Ascending aorta (tissue), 2 donors: ENCODE data around the gene PIEZO2. TPM values are rescaled to one million over a fixed set of nuclear protein-coding genes. Genes with fewer than 3 reads are reported as not detected.
A peak's percentile ranks its signal among the peaks of the same experiment; 100 is the strongest.

Experiments
- DNase-seq, 2 donors: peaks; one replicate each; pipeline ENCODE4 v3.0.0-alpha.2; 2019; ENCODE audit warnings: low spot score in 2 of 2
- H3K27ac ChIP-seq, 2 donors: fragments of 200-600 bp; sonication (generic); one replicate each; pipeline ENCODE4 v1.5.1; 2016 to 2017; ENCODE audit warnings: mild to moderate bottlenecking in 1 of 2
- H3K27me3 ChIP-seq: fragments of 200-600 bp; sonication (generic); one replicate; pipeline ENCODE4 v1.5.1; 2017
- H3K36me3 ChIP-seq, 2 donors: fragments of 200-600 bp; sonication (generic); one replicate each; pipeline ENCODE4 v1.5.1; 2016
- H3K4me1 ChIP-seq, 2 donors: fragments of 200-600 bp; sonication (generic); one replicate each; pipeline ENCODE4 v1.5.1; 2016 to 2017; ENCODE audit warnings: mild to moderate bottlenecking in 1 of 2
- H3K4me3 ChIP-seq, 2 donors: fragments of 200-600 bp; sonication (generic); one replicate each; pipeline ENCODE4 v1.5.1; 2016 to 2017; ENCODE audit warnings: mild to moderate bottlenecking in 1 of 2
- H3K9me3 ChIP-seq, 2 donors: fragments of 200-600 bp; sonication (generic); one replicate each; pipeline ENCODE4 v1.5.1; 2016
- CTCF ChIP-seq, 3 experiments: fragments of 200-600 bp in 2 of 3; fragments of 450-650 bp in 1 of 3; sonication (generic) in 2 of 3; IDR thresholded peaks; one replicate each; pipeline ENCODE4 v1.5.1; 2016 to 2019; ENCODE audit warnings: antibody characterized with exemption in 3 of 3, mild to moderate bottlenecking in 1 of 3, moderate library complexity in 1 of 3
- intact Hi-C: fragments of 100-400 bp; cut with DNase I; formaldehyde crosslinking; loops from one replicate; pipeline ENCODE4 v1.15.1; 2023
- total RNA-seq: library from RNA; depleted of rRNA; stranded (reverse); fragments of >200 nt; gene quantifications from one replicate; pipeline ENCODE4 v1.1.0, GENCODE V29; 2016

Gene PIEZO2
- total RNA-seq, 1 donor from 2014 or later, result 3.1 TPM

GRCh38 chr18:10928772-10929373 lies 220.5 kb downstream of the PIEZO2 start:
- H3K36me3 ChIP-seq, result no peaks in the 10 kb centered on the region
- no peak overlapping the region for H3K27ac ChIP-seq
- intact Hi-C loops, result no loop called here
- no peaks in the 10 kb centered on the region for H3K9me3 ChIP-seq
- no peak for DNase-seq
- no peaks in the 10 kb centered on the region for H3K27me3 ChIP-seq
- TF ChIP-seq CTCF (IDR thresholded peaks at IDR 0.05), result no peak
- peaks cover 0 to 4% of the 10 kb centered on the region in 2 donors for H3K4me1 ChIP-seq
- H3K4me3 ChIP-seq, result no peak overlapping the region

- peak overlapping the region in 1 of 2 donors; percentile 1 for H3K27ac ChIP-seq
- no peaks in the 10 kb centered on the region for H3K9me3 ChIP-seq
- H3K36me3 ChIP-seq, result no peaks in the 10 kb centered on the region
- no peaks in the 10 kb centered on the region for H3K27me3 ChIP-seq
- peaks cover 0 to 4% of the 10 kb centered on the region in 2 donors for H3K4me1 ChIP-seq
- TF ChIP-seq CTCF (IDR thresholded peaks at IDR 0.05), result no peak
- no peak for DNase-seq
- intact Hi-C loops, result no loop called here
- no peak overlapping the region for H3K4me3 ChIP-seq
Measured at GRCh38 chr18:10928011-10928771, 221.2 kb downstream of the PIEZO2 start.

DNA sequence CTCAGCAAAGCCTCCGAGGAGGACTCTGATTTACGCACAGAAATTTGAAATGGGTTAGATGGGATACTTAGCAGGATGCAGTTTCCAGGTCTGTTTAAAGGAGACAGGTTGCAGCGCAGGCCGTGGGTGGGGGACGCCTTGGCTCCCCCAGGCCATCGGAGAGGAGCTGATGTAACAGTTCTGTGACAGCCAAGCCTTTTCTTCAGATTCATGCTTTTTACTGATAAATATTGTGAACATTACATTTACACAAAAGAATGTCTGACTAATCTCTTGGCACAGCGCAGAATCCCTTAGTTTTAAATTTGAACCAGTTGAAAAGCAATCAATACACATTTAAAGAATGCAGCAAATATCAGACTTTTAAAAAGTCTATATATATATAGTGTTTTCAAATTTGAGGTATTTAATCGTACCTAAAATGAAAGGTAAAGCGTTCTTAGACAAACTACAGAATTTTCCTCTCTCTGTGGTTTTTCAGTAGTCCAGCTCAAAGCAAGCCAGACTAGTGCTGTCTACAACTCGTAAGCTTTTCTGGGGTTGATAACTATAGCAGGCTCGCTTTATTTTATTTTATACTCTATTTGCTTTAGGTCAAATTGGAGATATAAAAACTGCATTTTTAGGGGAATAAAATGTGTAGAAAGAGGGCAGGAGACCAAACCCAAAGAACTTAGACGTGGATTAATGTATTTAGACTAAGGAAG lies 221.9 kb downstream of the PIEZO2 start:
- no peaks in the 10 kb centered on the region for H3K36me3 ChIP-seq
- H3K9me3 ChIP-seq, result no peaks in the 10 kb centered on the region
- TF ChIP-seq CTCF (IDR thresholded peaks at IDR 0.05), result no peak
- no peak for DNase-seq
- intact Hi-C loops, result no loop called here
- peak overlapping the region; percentile 49 to 61 for H3K27ac ChIP-seq
- H3K4me1 ChIP-seq, result peaks cover 0 to 4% of the 10 kb centered on the region in 2 donors
- H3K27me3 ChIP-seq, result no peaks in the 10 kb centered on the region
- peak overlapping the region in 1 of 2 donors; percentile 52 for H3K4me3 ChIP-seq

- no peak for DNase-seq
- Histone ChIP-seq H3K27ac (peak overlapping the region; percentile 49 to 61), H3K36me3 (no peaks in the 10 kb centered on the region), H3K9me3 (no peaks in the 10 kb centered on the region), H3K27me3 (no peaks in the 10 kb centered on the region), H3K4me3 (peak overlapping the region in 1 of 2 donors; percentile 52), H3K4me1 (peaks cover 0 to 4% of the 10 kb centered on the region in 2 donors)
- intact Hi-C loops, result no loop called here
- no peak for TF ChIP-seq CTCF (IDR thresholded peaks at IDR 0.05)
Measured at GRCh38 chr18:10926621-10927161, 222.7 kb downstream of the PIEZO2 start.

GRCh38 chr18:10924290-10924689 lies 225.1 kb downstream of the PIEZO2 start:
- no peaks in the 10 kb centered on the region for H3K36me3 ChIP-seq
- intact Hi-C loops, result no loop called here
- peaks cover 0 to 4% of the 10 kb centered on the region in 2 donors for H3K4me1 ChIP-seq
- no peak overlapping the region for H3K4me3 ChIP-seq
- no peak for DNase-seq
- no peak for TF ChIP-seq CTCF (IDR thresholded peaks at IDR 0.05)
- H3K9me3 ChIP-seq, result no peaks in the 10 kb centered on the region
- no peaks in the 10 kb centered on the region for H3K27me3 ChIP-seq
- H3K27ac ChIP-seq, result no peak overlapping the region
